ENCODE results near the gene CDC25C. TPM values are rescaled to one million over a fixed set of nuclear protein-coding genes. Genes with fewer than 3 reads are reported as not detected.

The CDC25C gene
- total RNA-seq, 4 donors from 2014 or later: 0.32 to 2.8 (median 0.68) TPM; not detected in 1

Other genes starting within 250 kb of the CDC25C start
- not detected for gene WNT8A, start 247.8 kb downstream of the CDC25C start, total RNA-seq
- not detected for gene NME5, start 192.4 kb downstream of the CDC25C start, total RNA-seq
- 100 to 1,000 TPM in 1 of 4 donors, 10 to 100 TPM in 3; 31.0 to 168 (median 47.7) TPM for gene BRD8, start 153.2 kb downstream of the CDC25C start, total RNA-seq
- 1 to 10 TPM in 3 of 4 donors, not detected in 1; 1.9 to 5.0 (median 1.9) TPM for gene KIF20A, start 152.7 kb downstream of the CDC25C start, total RNA-seq
- 10 to 100 TPM in 3 of 4 donors, 1 to 10 TPM in 1; 2.6 to 90.9 (median 12.8) TPM for gene CDC23, start 118.5 kb downstream of the CDC25C start, total RNA-seq
- gene GFRA3, start 57.2 kb downstream of the CDC25C start, total RNA-seq: 1 to 10 TPM in 1 of 4 donors, under 1 TPM in 2, not detected in 1; 0.48 to 3.4 (median 0.55) TPM
- 10 to 100 TPM in 3 of 4 donors, 1 to 10 TPM in 1; 5.2 to 27.7 (median 14.0) TPM for gene FAM53C, start 6.5 kb upstream of the CDC25C start, total RNA-seq
- 100 to 1,000 TPM in 1 of 4 donors, 10 to 100 TPM in 3; 60.8 to 101 (median 76.6) TPM for gene KDM3B, start 20.9 kb upstream of the CDC25C start, total RNA-seq
- gene REEP2, start 107.3 kb upstream of the CDC25C start, total RNA-seq: 1 to 10 TPM; 2.9 to 6.4 (median 4.8) TPM
- gene EGR1, start 133.7 kb upstream of the CDC25C start, total RNA-seq: 10 to 100 TPM; 56.0 to 69.9 (median 65.0) TPM
- 10 to 100 TPM; 39.8 to 66.6 (median 54.1) TPM for gene ETF1, start 211.4 kb upstream of the CDC25C start, total RNA-seq
- 100 to 1,000 TPM in 3 of 4 donors, 10 to 100 TPM in 1; 82.7 to 236 (median 175) TPM for gene HSPA9, start 243.6 kb upstream of the CDC25C start, total RNA-seq

Measured in transverse colon (tissue), 4 donors.